Parathyroid adenoma (tissue), 2 donors: ENCODE data around the gene MIER3.
A peak's percentile ranks its signal among the peaks of the same experiment; 100 is the strongest.
"Not testable (repeated sequence)": the region's sequence is repeated elsewhere in the genome, so short reads cannot be mapped to it uniquely, and the experiment has no call there.

Experiments
- H2AFZ ChIP-seq: fragments of 300-600 bp; sonication (generic); one replicate; pipeline ENCODE4 v1.7.0; 2017; ENCODE audit warnings: antibody characterized with exemption, mild to moderate bottlenecking
- H3K27ac ChIP-seq: fragments of 300-600 bp; sonication (generic); one replicate; pipeline ENCODE4 v1.7.0; 2017
- H3K27me3 ChIP-seq: fragments of 300-600 bp; sonication (generic); one replicate; pipeline ENCODE4 v1.7.0; 2017; ENCODE audit warnings: low read length; ENCODE audit not compliant: control insufficient read depth, insufficient read depth
- H3K36me3 ChIP-seq: fragments of 300-600 bp; sonication (generic); one replicate; pipeline ENCODE4 v1.7.0; 2017; ENCODE audit warnings: low read length; ENCODE audit not compliant: control insufficient read depth, insufficient read depth
- H3K4me1 ChIP-seq: fragments of 300-600 bp; sonication (generic); one replicate; pipeline ENCODE4 v1.7.0; 2017; ENCODE audit warnings: control low read depth
- H3K4me2 ChIP-seq: fragments of 300-600 bp; sonication (generic); one replicate; pipeline ENCODE4 v1.7.0; 2017; ENCODE audit warnings: low read length
- H3K4me3 ChIP-seq: fragments of 300-600 bp; sonication (generic); one replicate; pipeline ENCODE4 v1.7.0; 2017; ENCODE audit warnings: low read depth, low read length
- H3K79me2 ChIP-seq: fragments of 300-600 bp; sonication (generic); one replicate; pipeline ENCODE4 v1.7.0; 2017; ENCODE audit warnings: control low read depth
- H3K9ac ChIP-seq: fragments of 300-600 bp; sonication (generic); one replicate; pipeline ENCODE4 v1.7.0; 2017; ENCODE audit warnings: mild to moderate bottlenecking
- H3K9me3 ChIP-seq: fragments of 300-600 bp; sonication (generic); one replicate; pipeline ENCODE4 v1.7.0; 2017; ENCODE audit warnings: low read length; ENCODE audit not compliant: control insufficient read depth
- CTCF ChIP-seq: fragments of 300-600 bp; sonication (generic); IDR thresholded peaks from one replicate; pipeline ENCODE4 v1.7.0; 2017; ENCODE audit warnings: antibody characterized with exemption, mild to moderate bottlenecking
- donor health status: primary hyperparathyroidism.

MIER3 gene

GRCh38 chr5:56983593-56984361, 31.9 kb upstream of the MIER3 start:
- H3K27me3 ChIP-seq: no peaks in the 10 kb centered on the region
- no peak overlapping the region for H3K4me3 ChIP-seq
- no peak for TF ChIP-seq CTCF
- no peaks in the 10 kb centered on the region for H3K9me3 ChIP-seq
- H3K4me1 ChIP-seq: peaks cover 12% of the 10 kb centered on the region
- no peaks in the 10 kb centered on the region for H3K79me2 ChIP-seq
- no peak overlapping the region for H3K4me2 ChIP-seq
- H3K27ac ChIP-seq: peak overlapping the region; percentile 17
- no peaks in the 10 kb centered on the region for H3K36me3 ChIP-seq
- H2AFZ ChIP-seq: peak overlapping the region; percentile 47
- H3K9ac ChIP-seq: no peak overlapping the region

GRCh38 chr5:56981548-56982315, 29.8 kb upstream of the MIER3 start:
- peaks cover 12% of the 10 kb centered on the region for H3K4me1 ChIP-seq
- no peak overlapping the region for H2AFZ ChIP-seq
- no peak overlapping the region for H3K9ac ChIP-seq
- no peak overlapping the region for H3K27ac ChIP-seq
- H3K36me3 ChIP-seq: no peaks in the 10 kb centered on the region
- TF ChIP-seq CTCF: no peak
- H3K9me3 ChIP-seq: no peaks in the 10 kb centered on the region
- no peak overlapping the region for H3K4me3 ChIP-seq
- H3K79me2 ChIP-seq: no peaks in the 10 kb centered on the region
- H3K4me2 ChIP-seq: no peak overlapping the region
- no peaks in the 10 kb centered on the region for H3K27me3 ChIP-seq

- Histone ChIP-seq H3K4me2 (no peak overlapping the region), H2AFZ (no peak overlapping the region), H3K9me3 (no peaks in the 10 kb centered on the region), H3K27me3 (no peaks in the 10 kb centered on the region), H3K79me2 (no peaks in the 10 kb centered on the region), H3K4me3 (no peak overlapping the region), H3K9ac (no peak overlapping the region), H3K36me3 (no peaks in the 10 kb centered on the region), H3K27ac (no peak overlapping the region), H3K4me1 (peaks cover 12% of the 10 kb centered on the region)
- no peak for TF ChIP-seq CTCF
Measured at GRCh38 chr5:56979968-56980367, 28.0 kb upstream of the MIER3 start.

GRCh38 chr5:56979526-56979925, 27.6 kb upstream of the MIER3 start:
- not testable (repeated sequence) for H3K9me3 ChIP-seq

GRCh38 chr5:56977822-56978221, 25.9 kb upstream of the MIER3 start:
- Histone ChIP-seq H3K9ac (no peak overlapping the region), H3K9me3 (no peaks in the 10 kb centered on the region), H3K36me3 (no peaks in the 10 kb centered on the region), H3K4me2 (no peak overlapping the region), H3K27me3 (no peaks in the 10 kb centered on the region), H2AFZ (no peak overlapping the region), H3K4me1 (no peaks in the 10 kb centered on the region), H3K4me3 (no peak overlapping the region), H3K27ac (no peak overlapping the region), H3K79me2 (no peaks in the 10 kb centered on the region)
- no peak for TF ChIP-seq CTCF

More at GRCh38 chr5:56979526-56979925, 27.6 kb upstream of the MIER3 start:
- not testable (repeated sequence) for H2AFZ ChIP-seq, H3K4me3 ChIP-seq, H3K27ac ChIP-seq, H3K27me3 ChIP-seq, H3K4me2 ChIP-seq, H3K79me2 ChIP-seq, H3K36me3 ChIP-seq, H3K9ac ChIP-seq
- peaks cover 11% of the 10 kb centered on the region for H3K4me1 ChIP-seq
